Choroid plexus epithelial cell (primary cell): ENCODE measurements around the gene DNAJC30.
"Not testable (repeated sequence)": the region's sequence is repeated elsewhere in the genome, so short reads cannot be mapped to it uniquely, and the experiment has no call there.

Source experiments
- DNase-seq: peaks from one replicate; pipeline ENCODE4 v3.0.0-alpha.2; 2010; ENCODE audit warnings: low read depth
- H3K4me3 ChIP-seq: 2 replicates; pipeline ENCODE4 v1.5.1; 2011; ENCODE audit warnings: low read depth, mild to moderate bottlenecking, control low read depth, low read length, moderate library complexity
- CTCF ChIP-seq: conservative IDR thresholded peaks from 2 replicates; pipeline ENCODE4 v1.5.1; 2011; ENCODE audit warnings: low read depth, mild to moderate bottlenecking, control low read depth, inconsistent platforms, low read length, moderate library complexity

DNAJC30 gene

GRCh38 chr7:73659983-73660382 lies 23.3 kb downstream of the DNAJC30 start:
- H3K4me3 ChIP-seq = no peak overlapping the region
- no peak for TF ChIP-seq CTCF
- no peak for DNase-seq

GRCh38 chr7:73655309-73655708 lies 27.9 kb downstream of the DNAJC30 start:
- DNase-seq, H3K4me3 ChIP-seq: not testable (repeated sequence)

GRCh38 chr7:73652541-73652949 lies 30.7 kb downstream of the DNAJC30 start:
- H3K4me3 ChIP-seq = no peak overlapping the region
- TF ChIP-seq CTCF = no peak
- no peak for DNase-seq

GRCh38 chr7:73650524-73650923 lies 32.7 kb downstream of the DNAJC30 start:
- no peak overlapping the region for H3K4me3 ChIP-seq
- DNase-seq = no peak
- TF ChIP-seq CTCF = no peak

- no peak for DNase-seq
- no peak for TF ChIP-seq CTCF
- no peak overlapping the region for H3K4me3 ChIP-seq
These were observed 33.7 kb downstream of the DNAJC30 start for GRCh38 chr7:73649576-73649975.

GRCh38 chr7:73648593-73649332 lies 34.5 kb downstream of the DNAJC30 start:
- no peak for TF ChIP-seq CTCF
- no peak for DNase-seq
- H3K4me3 ChIP-seq = no peak overlapping the region

- no peak for TF ChIP-seq CTCF
- DNase-seq = no peak
These were observed 35.3 kb downstream of the DNAJC30 start for GRCh38 chr7:73647725-73648592.

More at GRCh38 chr7:73647725-73648592, 35.3 kb downstream of the DNAJC30 start:
- no peak overlapping the region for H3K4me3 ChIP-seq
